ENCODE results near the gene IFIT1.

DNA sequence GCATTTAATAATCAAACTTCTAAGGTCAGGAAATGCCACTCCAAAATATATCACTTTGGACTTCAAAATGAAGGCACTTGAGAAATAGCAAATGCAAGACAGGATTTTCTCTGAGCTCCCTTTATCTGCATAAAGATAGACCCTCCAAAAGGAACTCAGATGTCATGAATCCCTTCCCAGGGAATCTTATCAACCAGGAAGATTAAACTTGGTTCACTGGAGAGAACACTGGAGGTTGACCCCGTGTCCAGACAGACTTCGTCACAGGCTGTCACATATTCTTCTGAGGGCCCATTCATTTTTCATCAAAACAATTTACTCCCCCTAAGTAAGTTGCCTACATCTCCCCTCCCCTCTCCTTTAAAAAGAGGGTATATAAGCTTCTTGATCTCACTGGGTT, 43.4 kb upstream of the IFIT1 start:
- TF ChIP-seq POLR2A (IDR thresholded peaks at IDR 0.05; ENCODE audit: low read length) = no peak
- no peak for TF ChIP-seq GATA1 (IDR thresholded peaks at IDR 0.05; ENCODE audit: low read depth, low read length)
